Measurements from ENCODE around the gene NKPD1. TPM values are rescaled to one million over a fixed set of nuclear protein-coding genes. Genes with fewer than 3 reads are reported as not detected.

Gene NKPD1
- total and polyA plus RNA-seq, 10 of the 15 experiments (the other 5 are each of a cell fraction or from before 2014, with no cell fraction given): 0.05 to 0.18 (median 0.06) TPM; not detected in 7

- intact Hi-C loops (cut with micrococcal nuclease; ENCODE audit: unreplicated experiment): loop anchor here (5.0 to 10.0 kb wide), 2 partner anchors 147 to 175 kb away; no protein-coding TSS in a partner anchor
- H2AFZ ChIP-seq (ENCODE audit: control insufficient read depth, low read depth, low read length): no peak overlapping the region
- H3K79me2 ChIP-seq (ENCODE audit: control insufficient read depth, insufficient read depth, low read length): no peaks in the 10 kb centered on the region
- H4K20me1 ChIP-seq (ENCODE audit: control insufficient read depth, insufficient read depth): no peaks in the 10 kb centered on the region
- FAIRE-seq: no peak
- H3K27me3 ChIP-seq (replicated peaks in 1 of 2; ENCODE audit: control insufficient read depth in 2 of 2, insufficient read depth in 2 of 2, low read length in 1 of 2): no peaks in the 10 kb centered on the region
- no peak for ATAC-seq
- H3K4me3 ChIP-seq: no peak overlapping the region
- CTCF ChIA-PET: interaction anchor here (1.2 kb wide), 1 partner anchor 281 kb away, joined by 4 read pairs; no protein-coding TSS in a partner anchor
- SMC1A ChIA-PET (ENCODE audit: uncharacterized antibody, unreplicated experiment): no interaction called here
- no TSS peak for BruUV-seq (replicated peaks)
- RAD21 ChIA-PET (ENCODE audit: unreplicated experiment): no interaction called here
- POLR2A ChIA-PET: no interaction called here
- H3K9me3 ChIP-seq (replicated peaks; ENCODE audit: control insufficient read depth, insufficient read depth, low read length): no peaks in the 10 kb centered on the region
- in situ Hi-C loops (cut with MboI): no loop called here
- TF ChIP-seq YBX1 (IDR thresholded peaks at IDR 0.05) (no peak), ZNF207 (IDR thresholded peaks at IDR 0.05; ENCODE audit: borderline replicate concordance) (no peak), FOS (IDR thresholded peaks at IDR 0.05; ENCODE audit: borderline replicate concordance, extremely low read depth, insufficient read length) (no peak), ZBTB33 (IDR thresholded peaks at IDR 0.05) (no peak), CREM (IDR thresholded peaks at IDR 0.05; ENCODE audit: low read depth) (no peak), ZNF217 (IDR thresholded peaks at IDR 0.05) (no peak), SIN3A (IDR thresholded peaks at IDR 0.05; ENCODE audit: low read depth, low read length) (no peak), IRF3 (IDR thresholded peaks at IDR 0.05) (no peak), SMAD5 (IDR thresholded peaks at IDR 0.05; ENCODE audit: low read depth) (no peak), RAD51 (IDR thresholded peaks at IDR 0.05) (no peak)
- TF ChIP-seq, protein P1, sequence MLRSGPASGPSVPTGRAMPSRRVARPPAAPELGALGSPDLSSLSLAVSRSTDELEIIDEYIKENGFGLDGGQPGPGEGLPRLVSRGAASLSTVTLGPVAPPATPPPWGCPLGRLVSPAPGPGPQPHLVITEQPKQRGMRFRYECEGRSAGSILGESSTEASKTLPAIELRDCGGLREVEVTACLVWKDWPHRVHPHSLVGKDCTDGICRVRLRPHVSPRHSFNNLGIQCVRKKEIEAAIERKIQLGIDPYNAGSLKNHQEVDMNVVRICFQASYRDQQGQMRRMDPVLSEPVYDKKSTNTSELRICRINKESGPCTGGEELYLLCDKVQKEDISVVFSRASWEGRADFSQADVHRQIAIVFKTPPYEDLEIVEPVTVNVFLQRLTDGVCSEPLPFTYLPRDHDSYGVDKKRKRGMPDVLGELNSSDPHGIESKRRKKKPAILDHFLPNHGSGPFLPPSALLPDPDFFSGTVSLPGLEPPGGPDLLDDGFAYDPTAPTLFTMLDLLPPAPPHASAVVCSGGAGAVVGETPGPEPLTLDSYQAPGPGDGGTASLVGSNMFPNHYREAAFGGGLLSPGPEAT (IDR thresholded peaks at IDR 0.05; ENCODE audit: low read depth): no peak
- TF ChIP-seq, protein P2, sequence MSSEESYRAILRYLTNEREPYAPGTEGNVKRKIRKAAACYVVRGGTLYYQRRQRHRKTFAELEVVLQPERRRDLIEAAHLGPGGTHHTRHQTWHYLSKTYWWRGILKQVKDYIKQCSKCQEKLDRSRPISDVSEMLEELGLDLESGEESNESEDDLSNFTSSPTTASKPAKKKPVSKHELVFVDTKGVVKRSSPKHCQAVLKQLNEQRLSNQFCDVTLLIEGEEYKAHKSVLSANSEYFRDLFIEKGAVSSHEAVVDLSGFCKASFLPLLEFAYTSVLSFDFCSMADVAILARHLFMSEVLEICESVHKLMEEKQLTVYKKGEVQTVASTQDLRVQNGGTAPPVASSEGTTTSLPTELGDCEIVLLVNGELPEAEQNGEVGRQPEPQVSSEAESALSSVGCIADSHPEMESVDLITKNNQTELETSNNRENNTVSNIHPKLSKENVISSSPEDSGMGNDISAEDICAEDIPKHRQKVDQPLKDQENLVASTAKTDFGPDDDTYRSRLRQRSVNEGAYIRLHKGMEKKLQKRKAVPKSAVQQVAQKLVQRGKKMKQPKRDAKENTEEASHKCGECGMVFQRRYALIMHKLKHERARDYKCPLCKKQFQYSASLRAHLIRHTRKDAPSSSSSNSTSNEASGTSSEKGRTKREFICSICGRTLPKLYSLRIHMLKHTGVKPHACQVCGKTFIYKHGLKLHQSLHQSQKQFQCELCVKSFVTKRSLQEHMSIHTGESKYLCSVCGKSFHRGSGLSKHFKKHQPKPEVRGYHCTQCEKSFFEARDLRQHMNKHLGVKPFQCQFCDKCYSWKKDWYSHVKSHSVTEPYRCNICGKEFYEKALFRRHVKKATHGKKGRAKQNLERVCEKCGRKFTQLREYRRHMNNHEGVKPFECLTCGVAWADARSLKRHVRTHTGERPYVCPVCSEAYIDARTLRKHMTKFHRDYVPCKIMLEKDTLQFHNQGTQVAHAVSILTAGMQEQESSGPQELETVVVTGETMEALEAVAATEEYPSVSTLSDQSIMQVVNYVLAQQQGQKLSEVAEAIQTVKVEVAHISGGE (CRISPR knock-in tag; IDR thresholded peaks at IDR 0.05): no peak
- no peak overlapping the region for H3K27ac ChIP-seq (ENCODE audit: control insufficient read depth, insufficient read depth)
- no peak overlapping the region for H3K4me2 ChIP-seq (ENCODE audit: control insufficient read depth, insufficient read depth)
- H3K36me3 ChIP-seq (ENCODE audit: control insufficient read depth in 2 of 2, insufficient read depth in 2 of 2, low read length in 1 of 2): no peaks in the 10 kb centered on the region
- no peak for DNase-seq (ENCODE audit: low read depth, low spot score)
- no peak overlapping the region for H3K9ac ChIP-seq (ENCODE audit: control insufficient read depth, insufficient read depth, low read length)
- WGBS (ENCODE audit: insufficient coverage, insufficient replicate concordance, low lambda C conversion rate, missing lambda C conversion rate): 8% methylated on average over 1 of the region's 1 CpG
- peaks cover 3% of the 10 kb centered on the region; the same call in 1 of the 2 replicates for H3K4me1 ChIP-seq (ENCODE audit: control insufficient read depth, insufficient read depth, low read length)
These were observed 29.2 kb upstream of the NKPD1 start for GRCh38 chr19:45189971-45190370.
